Measurements from ENCODE around the gene MRPL53.
"Not testable (repeated sequence)": the region's sequence is repeated elsewhere in the genome, so short reads cannot be mapped to it uniquely, and the experiment has no call there.

Gene MRPL53

DNA sequence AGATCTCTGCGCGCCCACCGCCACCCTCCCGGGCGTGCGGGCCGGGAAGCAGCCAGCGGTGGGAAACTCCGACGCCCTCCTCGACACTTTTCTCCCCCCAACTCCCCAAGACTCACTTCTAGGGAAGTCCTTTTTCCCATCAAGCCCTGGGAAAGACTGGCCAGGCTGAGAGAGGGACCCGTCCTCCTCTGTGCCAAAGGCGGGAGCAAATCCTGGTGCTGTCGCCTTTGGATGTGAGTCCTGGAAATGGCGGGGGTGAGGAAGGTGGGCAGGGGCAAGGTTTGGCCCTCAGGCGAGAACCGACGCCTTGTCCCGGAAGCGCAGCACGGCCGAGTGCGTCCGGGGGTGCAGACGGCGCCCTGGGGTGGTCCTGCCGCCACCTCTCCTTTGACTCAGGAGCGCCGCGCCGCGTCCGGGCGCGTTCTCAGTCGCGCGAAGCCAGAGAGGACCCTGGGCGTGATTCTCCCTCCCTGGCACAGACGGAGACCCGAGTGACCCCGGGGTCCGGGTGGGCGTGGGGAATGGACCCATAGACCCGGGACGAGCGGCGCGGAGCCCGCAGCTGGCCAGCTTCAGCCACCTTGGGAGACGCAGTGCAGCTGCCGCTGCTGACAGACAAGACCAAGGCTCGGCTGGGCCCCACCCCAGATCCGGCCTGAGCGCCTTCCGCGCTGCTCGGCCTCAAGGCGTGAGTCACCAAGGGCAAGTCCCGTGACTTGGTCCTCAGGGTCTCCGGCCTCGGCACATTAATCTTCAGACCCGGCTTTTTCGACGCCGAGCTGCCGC, 30.4 kb upstream of the MRPL53 start:
- peak in 1 of 56 donors; percentile 7 for DNase-seq

DNA sequence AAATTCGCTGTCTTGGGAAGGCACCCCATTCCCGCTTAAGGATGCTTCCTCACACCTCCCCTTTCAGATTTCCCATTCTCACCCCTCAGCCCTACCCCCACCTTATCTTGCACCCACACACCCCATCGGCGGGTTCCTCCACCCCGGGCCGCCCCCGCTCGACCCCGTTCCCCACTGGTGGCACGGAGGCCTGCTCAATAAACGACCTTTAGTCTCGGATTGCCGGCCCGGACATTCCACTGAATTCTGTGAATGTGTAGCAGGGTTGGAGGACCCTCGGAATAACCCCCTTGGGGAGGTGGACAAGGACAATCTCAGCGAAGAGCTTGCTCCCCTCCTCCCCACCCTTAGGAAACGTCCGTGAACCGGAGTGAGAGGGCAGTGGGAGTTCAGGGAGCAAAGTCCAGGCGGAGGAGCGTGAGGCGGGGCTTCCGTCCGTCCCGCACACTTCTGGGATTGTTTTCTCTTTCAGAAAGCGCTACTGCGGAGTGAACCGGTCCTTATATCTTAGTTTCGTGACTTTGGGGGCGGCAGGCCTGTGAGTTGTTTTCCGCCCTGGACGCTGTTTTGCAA, 29.8 kb upstream of the MRPL53 start:
- no peak for DNase-seq

DNA sequence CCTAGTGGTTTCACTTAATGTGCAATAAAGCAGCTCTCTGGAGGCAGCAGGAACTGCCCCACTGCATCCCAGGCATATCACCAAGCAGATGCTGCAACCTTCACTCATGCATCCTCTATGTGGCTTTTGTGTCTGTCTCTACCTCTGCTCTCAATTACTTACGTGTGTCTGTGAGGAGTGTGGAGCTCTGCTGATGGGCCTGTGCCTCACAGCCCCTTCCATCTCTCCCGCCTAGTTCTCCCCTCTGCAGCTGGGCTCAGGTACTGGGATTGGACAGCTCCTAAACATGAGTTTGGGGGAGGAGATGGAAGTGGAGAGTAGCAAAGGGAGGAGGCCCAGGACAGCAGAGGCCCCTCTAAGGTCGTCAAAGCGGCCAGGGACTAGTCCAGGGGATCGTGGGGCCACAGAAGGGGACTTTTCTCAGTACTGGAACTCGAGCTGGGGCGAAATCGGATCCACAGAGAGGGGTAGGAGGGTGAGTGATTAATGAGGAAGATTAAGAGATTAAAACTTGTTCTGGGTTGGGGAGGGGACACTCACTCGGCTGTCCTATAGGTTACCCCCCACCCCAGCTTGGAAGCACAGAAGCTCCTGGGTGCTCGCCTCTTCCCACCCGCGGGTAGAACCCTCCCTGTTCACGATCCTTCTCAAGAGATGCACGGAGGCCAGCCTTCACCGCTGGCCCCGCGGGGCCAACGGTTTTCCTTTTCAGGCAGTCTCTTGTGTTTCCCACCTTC, 29.0 kb upstream of the MRPL53 start:
- no peak for DNase-seq

DNA sequence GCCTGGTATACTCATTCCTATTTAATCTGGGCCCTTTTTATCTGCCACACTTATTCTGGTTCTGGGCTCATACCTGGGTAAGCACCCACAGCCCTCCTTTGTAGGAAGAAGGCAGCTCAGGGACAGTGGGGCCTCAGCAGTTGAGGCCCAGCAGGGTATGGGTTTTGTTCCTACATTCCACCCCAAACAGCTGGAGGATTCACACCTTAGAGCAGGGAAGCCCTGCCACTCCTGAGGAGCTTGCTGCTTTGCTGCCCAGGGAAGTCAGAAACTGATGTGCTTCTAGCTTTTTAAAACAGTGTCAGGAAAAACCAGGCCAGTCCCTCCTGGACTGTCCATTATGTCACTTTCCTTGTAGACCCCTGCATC, 28.1 kb upstream of the MRPL53 start:
- DNase-seq = no peak

DNA sequence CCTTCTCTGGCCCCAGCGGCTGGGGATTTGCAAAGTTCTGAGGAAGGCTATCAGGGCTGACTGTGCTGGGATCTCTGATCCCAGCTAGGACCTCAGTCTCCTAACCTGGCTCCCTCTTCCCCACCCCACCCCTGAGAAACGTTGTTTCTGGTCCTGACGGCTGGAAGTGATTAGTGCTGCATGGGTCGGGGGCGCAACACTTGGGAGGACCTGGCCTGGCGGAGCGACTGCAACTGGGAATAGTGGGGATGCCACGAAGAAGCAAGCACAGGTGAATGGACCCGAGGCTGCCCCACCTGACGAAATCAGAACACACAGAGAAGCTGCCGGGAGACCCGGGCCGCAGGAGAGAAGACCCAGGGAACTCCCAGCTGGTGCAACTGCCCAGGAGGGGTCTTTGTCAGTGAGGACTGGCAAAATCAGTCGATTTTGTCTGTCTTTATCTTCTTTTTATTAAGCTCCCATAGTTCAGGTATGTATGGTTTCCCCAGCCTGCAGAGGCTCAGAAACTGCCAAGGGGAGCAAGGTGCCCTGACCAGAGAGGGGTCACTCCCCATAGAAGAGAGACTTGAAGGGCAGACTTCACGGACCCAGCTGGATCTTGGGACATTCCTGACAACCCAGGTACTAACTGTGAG, 27.6 kb upstream of the MRPL53 start:
- no peak for DNase-seq

DNA sequence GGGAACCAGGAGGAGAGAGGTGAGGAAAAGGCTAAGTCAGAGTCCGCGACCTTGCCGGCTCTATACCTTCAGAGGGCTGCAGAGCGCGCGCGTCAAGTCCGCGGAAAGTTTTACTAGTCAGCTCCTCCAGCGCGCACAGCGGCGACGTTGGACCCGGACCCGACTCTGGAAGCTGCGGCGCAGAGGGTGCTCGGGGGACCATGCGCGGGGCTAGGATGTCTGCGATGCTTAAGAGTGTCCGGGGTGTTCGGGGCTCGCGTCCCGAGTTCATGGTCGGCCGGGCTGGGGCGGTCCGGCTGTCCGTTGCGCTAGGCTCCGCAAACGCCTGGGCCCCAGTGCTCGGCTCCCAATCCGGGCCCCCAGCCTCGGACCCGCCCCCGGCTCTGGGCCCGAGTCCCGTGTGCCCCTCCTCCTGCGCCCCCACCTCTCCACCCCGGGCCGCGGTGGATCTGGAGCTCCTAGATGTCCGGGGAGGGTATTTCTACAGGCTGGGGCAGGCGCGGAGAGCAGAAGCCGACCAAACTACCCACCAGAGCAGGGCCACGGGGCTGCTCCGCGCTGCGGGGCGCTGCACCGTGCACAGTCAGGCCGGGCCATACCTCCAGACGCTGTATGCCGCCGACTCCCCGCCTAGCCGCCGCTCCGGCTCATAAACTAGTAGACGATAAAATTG, 26.9 kb upstream of the MRPL53 start, which contains the start of gene LBX2:
LBX2 (minus strand) TSS at position 337 of the 673 bp plus-strand sequence; CDS start at position 271, 66 bp downstream.
- DNase-seq = no peak

DNA sequence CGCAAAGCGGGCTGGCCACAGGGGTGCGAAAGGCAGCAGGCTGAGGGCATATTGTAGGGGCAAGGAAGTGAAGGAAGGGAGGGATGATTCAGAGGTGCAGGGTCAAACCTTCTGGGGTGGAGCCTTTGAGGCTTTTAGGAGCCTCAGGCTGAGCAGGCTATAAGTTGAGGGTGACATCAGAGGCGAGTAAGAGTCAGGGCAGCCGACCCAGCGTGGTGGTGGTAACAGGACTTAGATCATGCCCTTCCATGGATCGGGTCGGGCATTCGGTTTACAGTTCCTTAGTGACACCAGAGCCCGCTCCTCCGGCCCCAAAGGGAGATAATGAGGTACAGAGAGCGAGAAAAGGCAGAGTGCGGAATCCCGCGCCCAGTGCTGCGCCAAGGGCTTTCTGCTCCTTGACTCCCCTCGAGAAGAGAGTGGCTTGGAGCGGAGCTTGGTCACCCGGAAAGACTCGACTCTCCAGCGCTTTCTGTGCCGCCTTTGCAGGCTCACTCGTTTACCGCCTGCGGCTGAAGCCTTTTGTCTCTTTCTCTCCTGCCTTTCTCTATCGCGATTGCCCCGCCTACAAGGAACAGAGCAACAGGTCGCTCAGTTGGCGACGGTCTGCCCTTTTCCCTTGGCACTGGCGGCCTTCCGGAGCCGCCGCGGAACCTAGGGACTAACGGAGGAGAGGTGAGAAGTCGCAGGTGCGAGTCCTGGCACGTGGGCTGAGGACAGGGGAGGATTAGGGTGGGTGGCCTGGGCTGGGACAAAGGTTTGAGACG, 26.2 kb upstream of the MRPL53 start:
- DNase-seq = no peak

DNA sequence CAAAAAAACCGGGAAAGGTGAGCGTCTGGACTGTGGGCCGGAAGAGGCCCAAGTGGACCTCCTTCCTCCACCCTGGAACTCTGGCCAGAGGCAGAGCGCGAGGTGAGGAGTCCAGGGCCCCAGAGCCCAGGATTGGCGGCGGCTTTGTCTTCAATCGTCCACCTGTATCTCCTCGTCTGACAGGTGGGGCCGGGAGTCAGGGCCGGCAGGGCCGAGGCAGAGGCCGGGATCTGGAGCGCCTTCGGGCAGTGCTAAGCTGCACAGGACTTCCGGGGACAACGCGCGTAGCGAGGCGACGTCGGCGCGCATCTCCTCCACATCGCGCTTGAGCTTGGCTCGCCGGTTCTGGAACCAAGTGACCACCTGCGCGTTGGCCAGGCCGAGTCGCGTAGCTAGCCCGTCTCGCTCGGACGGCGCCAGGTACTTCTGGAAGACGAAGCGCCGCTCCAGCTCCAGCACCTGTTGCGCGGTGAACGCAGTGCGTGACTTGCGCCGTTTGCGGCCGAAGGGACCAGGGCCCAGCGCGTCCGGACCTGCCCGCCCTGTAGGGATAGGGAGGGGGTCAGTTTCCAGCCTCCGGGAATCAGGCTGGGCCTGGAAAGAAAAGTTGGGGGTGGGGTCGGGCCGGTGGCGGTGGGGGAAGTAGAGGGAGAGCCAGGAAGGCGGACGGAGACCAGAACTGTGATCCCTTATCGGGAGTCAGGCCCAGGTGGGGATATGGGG, 25.5 kb upstream of the MRPL53 start:
- no peak for DNase-seq

DNA sequence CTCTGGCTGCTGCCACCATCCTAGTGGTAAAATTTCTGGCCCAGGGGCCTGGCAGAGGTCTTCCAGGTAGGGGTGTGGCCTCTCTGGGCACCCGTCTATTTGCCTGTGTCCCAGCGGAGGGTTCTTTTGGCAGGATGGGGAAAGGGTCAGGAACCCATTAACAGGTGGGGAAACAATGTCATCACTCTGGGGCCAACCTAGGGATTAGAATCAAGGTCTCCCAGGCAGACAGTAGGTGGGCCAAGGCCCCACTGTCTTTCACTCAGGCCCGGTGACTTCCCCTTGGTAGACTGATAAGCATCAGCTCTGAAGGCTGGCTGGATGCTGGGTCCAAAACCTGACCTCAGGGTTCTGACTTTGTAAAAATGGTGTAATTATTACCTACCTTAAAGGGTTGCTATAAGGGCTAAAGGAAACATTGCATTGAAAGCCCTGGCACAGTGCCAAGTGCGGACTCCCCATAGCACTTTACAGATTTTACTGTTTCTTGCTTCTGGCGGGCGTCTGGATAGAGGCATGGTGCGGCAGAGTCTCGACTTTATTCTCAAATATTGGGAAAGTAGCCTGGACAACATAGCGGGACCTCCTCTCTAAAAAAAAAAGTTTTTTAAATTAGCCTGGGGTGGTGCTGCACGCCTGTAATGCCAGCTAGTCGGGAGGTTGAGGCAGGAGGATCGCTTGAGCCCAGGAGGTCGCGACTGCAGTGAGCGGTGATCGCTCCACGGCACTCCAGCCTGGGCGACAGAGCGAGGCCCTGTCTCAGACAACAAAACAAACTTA, 24.7 kb upstream of the MRPL53 start:
- no peak for DNase-seq

DNA sequence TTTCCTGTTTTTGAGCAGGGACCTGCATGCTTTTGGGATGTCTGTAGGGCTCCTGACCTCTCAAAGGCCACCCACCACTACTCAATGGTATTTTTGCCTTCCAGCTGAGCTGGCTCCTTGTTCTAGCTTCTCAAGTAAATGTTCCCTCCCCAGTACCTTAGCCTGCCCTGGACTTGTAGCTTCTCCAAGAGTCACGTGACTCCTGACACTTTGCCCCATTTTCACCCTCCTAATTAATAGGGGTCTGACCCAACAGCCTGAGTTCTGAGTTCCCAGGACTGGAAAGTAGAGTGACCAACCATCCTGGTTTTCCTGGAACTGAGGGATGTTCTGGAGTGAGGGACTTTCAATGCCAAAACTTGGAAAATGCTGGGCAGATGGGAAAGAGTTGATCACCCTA, 23.0 kb upstream of the MRPL53 start:
- DNase-seq = no peak

DNA sequence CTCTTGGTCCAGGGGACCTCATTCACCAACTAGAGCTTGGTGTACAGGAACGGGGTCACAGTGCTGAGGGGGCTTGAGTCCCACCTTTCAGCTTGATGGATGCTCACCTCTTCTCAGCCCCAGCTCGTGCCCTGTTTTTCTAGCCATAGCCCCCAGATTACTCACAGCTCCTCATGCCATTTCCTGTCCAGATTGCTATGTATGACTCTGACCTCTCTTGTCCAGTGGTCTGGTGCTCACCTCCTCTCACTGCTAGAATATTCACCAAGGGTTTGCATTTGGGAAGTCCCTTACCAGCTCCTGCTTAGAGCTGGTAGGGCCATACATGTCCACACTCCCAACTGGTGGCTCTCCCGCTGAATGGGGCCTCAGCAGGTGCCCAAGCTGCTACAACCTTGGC, 21.1 kb upstream of the MRPL53 start:
- no peak for DNase-seq

DNA sequence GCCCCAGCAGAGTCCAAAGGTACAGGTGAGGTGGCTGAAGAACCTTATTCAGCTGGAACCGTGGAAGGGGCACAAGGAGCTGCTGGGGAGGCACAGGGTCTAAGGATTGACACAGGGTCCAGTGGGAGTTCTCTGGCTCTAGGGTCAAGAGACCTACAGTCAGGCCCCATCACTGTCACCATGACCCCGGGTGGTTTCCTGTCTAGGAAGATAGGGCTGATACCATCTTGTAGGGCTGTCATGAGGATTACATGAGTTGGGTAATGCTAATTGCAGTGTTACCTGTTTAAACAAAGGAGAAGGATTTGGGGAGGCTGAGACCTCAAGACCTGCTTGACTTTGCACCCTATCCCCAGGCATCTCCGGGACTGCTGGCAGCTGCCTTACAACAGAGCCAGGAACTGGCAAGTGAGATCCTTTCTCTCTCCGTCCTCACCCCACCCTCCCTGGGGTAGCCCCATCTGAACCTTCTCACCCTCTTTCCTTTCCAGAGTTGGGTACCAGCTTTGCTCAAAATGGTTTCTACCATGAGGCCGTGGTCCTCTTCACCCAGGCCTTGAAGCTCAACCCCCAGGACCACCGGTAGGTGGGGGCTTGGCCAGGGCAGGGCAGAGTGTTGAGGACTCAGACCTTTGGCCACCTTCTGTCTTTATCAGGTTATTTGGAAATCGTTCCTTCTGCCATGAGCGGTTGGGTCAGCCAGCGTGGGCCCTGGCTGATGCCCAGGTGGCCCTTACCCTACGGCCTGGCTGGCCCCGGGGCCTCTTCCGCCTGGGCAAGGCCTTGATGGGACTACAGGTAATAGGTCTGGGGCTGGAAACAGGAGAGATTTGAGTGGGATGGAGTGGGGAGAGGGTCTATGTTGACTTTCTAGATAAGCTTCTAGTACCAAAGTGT, 19.4 kb upstream of the MRPL53 start:
- DNase-seq = no peak

DNA sequence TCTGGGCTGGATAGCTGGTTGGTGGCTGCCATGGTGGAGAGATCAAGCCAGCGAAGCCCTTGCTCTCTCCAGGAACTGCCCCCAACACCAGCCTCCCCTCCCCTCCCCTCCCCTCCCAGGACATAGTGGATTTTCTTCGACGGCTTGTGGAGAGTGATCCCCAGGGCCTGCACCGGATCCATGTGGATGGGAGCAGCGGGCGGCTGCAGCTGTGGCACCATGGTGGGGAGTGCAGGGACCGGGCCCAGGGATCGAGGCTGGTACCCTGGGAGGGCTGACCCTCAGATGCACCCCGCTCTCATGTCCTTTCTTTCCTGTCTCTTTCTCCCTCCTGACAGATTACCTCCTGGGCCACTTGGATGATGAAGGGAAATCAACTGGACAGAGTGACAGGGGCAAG, 17.4 kb upstream of the MRPL53 start:
- no peak for DNase-seq

DNA sequence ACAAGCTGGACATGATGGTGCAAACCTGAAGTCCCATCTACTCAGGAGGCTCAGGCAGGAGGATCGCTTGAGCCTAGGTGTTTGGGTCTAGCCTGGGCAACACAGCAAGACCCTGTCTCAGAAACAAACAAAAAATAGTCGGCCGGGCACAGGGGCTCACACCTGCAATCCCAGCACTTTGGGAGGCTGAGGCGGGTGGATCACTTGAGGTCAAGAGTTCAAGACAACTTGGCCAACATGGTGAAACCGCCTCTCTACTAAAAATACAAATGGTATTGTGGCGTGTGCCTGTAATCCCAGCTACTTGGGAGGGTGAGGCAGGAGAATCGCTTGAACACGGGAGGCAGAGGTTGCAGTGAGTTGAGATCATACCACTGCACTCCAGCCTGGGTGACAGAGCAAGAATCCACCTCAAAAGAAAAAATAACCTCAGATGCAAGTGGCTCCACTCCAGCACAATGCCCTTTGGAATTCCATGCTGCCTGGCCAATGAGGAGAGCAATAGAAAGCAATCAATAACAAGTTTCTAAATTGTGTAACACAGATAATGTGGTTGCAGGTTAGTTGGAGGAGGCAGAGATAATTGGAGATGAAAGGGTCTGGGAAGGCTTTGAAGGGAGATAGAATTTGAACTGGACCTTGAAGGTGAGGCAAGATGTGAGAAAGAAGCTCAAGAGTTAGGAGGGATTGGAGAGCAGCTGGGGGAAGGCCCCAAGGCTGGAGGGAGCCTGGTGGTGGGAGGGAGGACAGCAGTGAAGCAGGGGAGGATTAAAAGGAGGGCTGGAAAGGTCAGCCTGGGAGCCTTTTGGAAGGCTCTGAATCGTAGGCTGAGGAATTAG, 16.4 kb upstream of the MRPL53 start:
- DNase-seq = no peak

DNA sequence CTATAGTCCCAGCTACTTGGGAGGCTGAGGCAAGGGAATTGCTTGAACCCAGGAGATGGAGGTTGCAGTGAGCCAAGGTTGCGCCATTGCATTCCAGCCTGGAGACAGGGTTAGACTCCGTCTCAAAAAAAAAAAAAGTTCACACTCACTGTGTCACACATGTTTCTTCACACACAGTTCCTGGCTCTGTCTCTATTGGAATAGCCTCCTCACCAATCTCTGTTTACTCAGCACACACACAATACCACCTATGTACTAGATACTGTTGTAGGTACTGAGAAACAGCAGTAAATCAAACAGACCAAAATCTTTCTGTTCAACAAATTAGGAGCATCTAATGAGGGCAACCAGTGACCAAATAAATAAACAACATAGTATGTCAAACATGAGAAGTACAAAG, 13.7 kb upstream of the MRPL53 start:
- DNase-seq = no peak

DNA sequence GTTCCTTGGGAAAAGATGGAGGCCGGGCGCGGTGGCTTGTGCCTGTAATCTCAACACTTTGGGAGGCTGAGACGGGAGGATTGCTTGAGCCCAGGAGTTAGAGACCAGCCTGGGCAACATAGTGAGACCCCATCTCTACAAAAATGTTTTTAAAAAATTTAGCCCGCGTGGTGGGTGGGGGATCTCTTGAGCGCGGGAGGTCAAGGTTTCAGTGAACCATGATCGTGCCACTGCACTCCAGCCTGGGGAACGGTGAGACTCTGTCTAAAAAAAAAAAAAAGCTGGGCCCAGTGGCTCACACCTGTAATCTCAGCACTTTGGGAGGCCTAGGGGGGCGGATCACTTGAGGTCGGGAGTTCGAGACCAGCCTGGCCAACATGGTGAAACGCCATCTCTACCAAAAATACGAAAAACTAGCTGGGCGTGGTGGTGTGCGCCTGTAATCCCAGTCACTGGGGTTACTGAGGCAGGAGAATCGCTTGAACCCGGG, 11.2 kb upstream of the MRPL53 start:
- DNase-seq = not testable (repeated sequence)
